ENCODE data around the gene HUS1. TPM values are rescaled to one million over a fixed set of nuclear protein-coding genes. Genes with fewer than 3 reads are reported as not detected.

HUS1 gene
- total and polyA plus RNA-seq, 2 of the 13 experiments (the other 11 are each of a cell fraction or from before 2014, with no cell fraction given) = 14.8 to 16.9 TPM

DNA sequence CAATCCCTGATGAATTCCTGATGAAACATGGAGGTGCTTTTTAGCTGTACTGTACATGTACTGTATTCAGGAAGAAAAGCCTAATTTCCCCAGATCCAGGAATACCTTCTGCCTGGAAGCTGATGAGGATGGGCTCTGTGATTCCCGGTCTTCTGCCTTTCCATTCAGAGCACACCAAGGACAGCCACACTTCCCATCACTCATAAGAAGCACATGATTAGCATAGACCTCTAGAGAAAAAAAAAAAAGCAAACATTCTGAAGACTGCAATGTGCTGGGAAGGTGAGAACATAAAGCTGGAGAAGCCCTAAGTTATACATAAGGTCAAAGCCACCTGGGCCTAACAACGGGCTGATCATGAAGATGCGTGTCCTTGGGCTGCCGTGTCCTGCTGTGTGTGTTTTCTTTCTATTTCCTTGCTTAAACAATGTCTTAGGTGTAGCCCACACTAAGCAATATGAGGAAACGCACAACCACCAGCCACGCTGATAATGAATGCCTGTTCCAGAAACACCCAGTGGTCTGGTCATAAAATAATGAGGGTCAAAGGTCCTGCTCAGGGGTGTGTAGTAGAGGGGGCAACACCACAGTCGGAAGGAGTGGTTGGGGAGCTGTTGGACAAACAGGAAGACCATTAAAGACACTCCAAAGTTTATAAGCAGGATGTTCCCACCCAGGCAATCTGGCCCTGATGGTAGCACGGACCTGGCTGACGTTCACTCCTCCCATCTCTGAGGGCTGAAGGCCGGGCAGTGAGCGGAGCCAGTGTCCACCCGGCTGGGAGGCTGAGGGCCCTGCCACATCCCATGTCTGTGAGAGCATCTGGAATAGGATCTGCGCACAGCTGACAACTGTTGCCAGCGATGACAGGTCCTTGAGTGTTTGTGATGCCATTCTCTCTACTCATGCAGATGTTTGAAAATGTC, 39.1 kb downstream of the HUS1 start:
- CTCF ChIA-PET (ENCODE audit: low intra/inter-chr PET ratio, low total read pairs) = no interaction called here
- H3K4me3 ChIP-seq (replicated peaks in 1 of 3; ENCODE audit: insufficient read depth in 1 of 3, low read depth in 2 of 3, low read length in 3 of 3) = no peak overlapping the region
- H3K4me1 ChIP-seq (ENCODE audit: insufficient read depth, low read length) = peaks cover 9% of the 10 kb centered on the region
- 30% methylated on average over 9 of the region's 14 CpGs for WGBS (ENCODE audit: low lambda C conversion rate)
- H3K27ac ChIP-seq (ENCODE audit: extremely low read length, insufficient read depth, low read length) = no peak overlapping the region
- peaks cover 3 to 7% of the 10 kb centered on the region in 2 experiments; a peak in 3 of 5 replicates for H3K27me3 ChIP-seq (ENCODE audit: control insufficient read depth in 1 of 2, insufficient read depth in 2 of 2, low read length in 2 of 2)
- H3K79me2 ChIP-seq (ENCODE audit: insufficient read depth, low read length) = no peaks in the 10 kb centered on the region
- H3K4me2 ChIP-seq (ENCODE audit: low read depth, low read length) = no peak overlapping the region
- no peak for DNase-seq (ENCODE audit: low spot score)
- FAIRE-seq = no peak
- no peaks in the 10 kb centered on the region for H3K36me3 ChIP-seq (replicated peaks in 1 of 2; ENCODE audit: control insufficient read depth in 1 of 2, insufficient read depth in 2 of 2, low read length in 2 of 2)
- BruUV-seq (replicated peaks) = no TSS peak
- in situ Hi-C loops (cut with HindIII; ENCODE audit: extremely low pct_ligation_motif_present, low pct_unique_long_range_greater_than_20kb) (no loop called here), intact Hi-C loops (cut with micrococcal nuclease; ENCODE audit: unreplicated experiment) (loop anchor here (10.0 kb wide), 1 partner anchor 676 kb away; no protein-coding TSS in a partner anchor)
- no peak overlapping the region for H3K9ac ChIP-seq (ENCODE audit: insufficient read depth, low read depth, low read length)
- no peak for TF ChIP-seq IKZF4 (CRISPR knock-in tag; IDR thresholded peaks at IDR 0.05; ENCODE audit: borderline replicate concordance, low read depth, not compliant biosample characterization)
- no peak for TF ChIP-seq ZNF329 (CRISPR knock-in tag; IDR thresholded peaks at IDR 0.05; ENCODE audit: low read depth)
- TF ChIP-seq, protein P1, sequence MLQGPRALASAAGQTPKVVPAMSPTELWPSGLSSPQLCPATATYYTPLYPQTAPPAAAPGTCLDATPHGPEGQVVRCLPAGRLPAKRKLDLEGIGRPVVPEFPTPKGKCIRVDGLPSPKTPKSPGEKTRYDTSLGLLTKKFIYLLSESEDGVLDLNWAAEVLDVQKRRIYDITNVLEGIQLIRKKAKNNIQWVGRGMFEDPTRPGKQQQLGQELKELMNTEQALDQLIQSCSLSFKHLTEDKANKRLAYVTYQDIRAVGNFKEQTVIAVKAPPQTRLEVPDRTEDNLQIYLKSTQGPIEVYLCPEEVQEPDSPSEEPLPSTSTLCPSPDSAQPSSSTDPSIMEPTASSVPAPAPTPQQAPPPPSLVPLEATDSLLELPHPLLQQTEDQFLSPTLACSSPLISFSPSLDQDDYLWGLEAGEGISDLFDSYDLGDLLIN (CRISPR knock-in tag; IDR thresholded peaks at IDR 0.05; ENCODE audit: borderline replicate concordance) = no peak
- peak; percentile 71 for ATAC-seq
- POLR2A ChIA-PET = interaction anchor here (1.2 kb wide), 1 partner anchor 11 kb away, joined by 3 read pairs; no protein-coding TSS in a partner anchor
- no peaks in the 10 kb centered on the region for H4K20me1 ChIP-seq (ENCODE audit: insufficient read depth, low read length)
- no peaks in the 10 kb centered on the region for H3K9me3 ChIP-seq (ENCODE audit: low read length)
- H2AFZ ChIP-seq (ENCODE audit: low read length) = no peak overlapping the region
